Measurements from ENCODE around the gene CHN1.
A peak's percentile ranks its signal among the peaks of the same experiment; 100 is the strongest.

Gene CHN1

GRCh38 chr2:174771631-174772471 lies 233.3 kb downstream of the CHN1 start:
- DNase-seq (ENCODE audit: low read depth in 2 of 2, low spot score in 1 of 2): peak in 1 of 2 donors; percentile 4

GRCh38 chr2:174771136-174771535 lies 234.0 kb downstream of the CHN1 start:
- no peak for DNase-seq (ENCODE audit: low read depth in 2 of 2, low spot score in 1 of 2)

GRCh38 chr2:174768557-174768956 lies 236.6 kb downstream of the CHN1 start:
- no peak for DNase-seq (ENCODE audit: low read depth in 2 of 2, low spot score in 1 of 2)

GRCh38 chr2:174766271-174766670 lies 238.9 kb downstream of the CHN1 start:
- DNase-seq (ENCODE audit: low read depth in 2 of 2, low spot score in 1 of 2): no peak

GRCh38 chr2:174765576-174765975 lies 239.6 kb downstream of the CHN1 start:
- no peak for DNase-seq (ENCODE audit: low read depth in 2 of 2, low spot score in 1 of 2)

GRCh38 chr2:174764280-174765255 lies 240.6 kb downstream of the CHN1 start, which contains the start of gene CHRNA1:
Gene CHRNA1 (minus strand): TSS chr2:174764472. CDS start chr2:174764394, 78 bp downstream.
- no peak for DNase-seq (ENCODE audit: low read depth in 2 of 2, low spot score in 1 of 2)

GRCh38 chr2:174763780-174764179 lies 241.4 kb downstream of the CHN1 start:
- no peak for DNase-seq (ENCODE audit: low read depth in 2 of 2, low spot score in 1 of 2)

- DNase-seq (ENCODE audit: low read depth in 2 of 2, low spot score in 1 of 2): no peak
Observed at GRCh38 chr2:174762464-174762863, 242.7 kb downstream of the CHN1 start.

GRCh38 chr2:174761837-174762236 lies 243.3 kb downstream of the CHN1 start:
- no peak for DNase-seq (ENCODE audit: low read depth in 2 of 2, low spot score in 1 of 2)

GRCh38 chr2:174760845-174761473 lies 244.2 kb downstream of the CHN1 start:
- no peak for DNase-seq (ENCODE audit: low read depth in 2 of 2, low spot score in 1 of 2)

GRCh38 chr2:174759381-174760065 lies 245.7 kb downstream of the CHN1 start:
- DNase-seq (ENCODE audit: low read depth in 2 of 2, low spot score in 1 of 2): no peak

- no peak for DNase-seq (ENCODE audit: low read depth in 2 of 2, low spot score in 1 of 2)
Observed at GRCh38 chr2:174756743-174757142, 248.4 kb downstream of the CHN1 start.

- DNase-seq (ENCODE audit: low read depth in 2 of 2, low spot score in 1 of 2): peak in 1 of 2 donors; percentile 10
Observed at GRCh38 chr2:174753038-174753633, 252.0 kb downstream of the CHN1 start.

- no peak for DNase-seq (ENCODE audit: low read depth in 2 of 2, low spot score in 1 of 2)
Observed at GRCh38 chr2:174752403-174753037, 252.7 kb downstream of the CHN1 start.

- DNase-seq (ENCODE audit: low read depth in 2 of 2, low spot score in 1 of 2): no peak
Observed at GRCh38 chr2:174750923-174751441, 254.2 kb downstream of the CHN1 start.

- no peak for DNase-seq (ENCODE audit: low read depth in 2 of 2, low spot score in 1 of 2)
Observed at GRCh38 chr2:174749793-174750192, 255.4 kb downstream of the CHN1 start.

GRCh38 chr2:174748948-174749347 lies 256.2 kb downstream of the CHN1 start:
- DNase-seq (ENCODE audit: low read depth in 2 of 2, low spot score in 1 of 2): peak; percentile 34 to 57

All from stimulated activated CD8-positive, alpha-beta memory T cell treated with anti-CD3 and anti-CD28 coated beads, Interleukin-4, amount 100 ng/mL, for 4 hours (primary cell).